ENCODE results near the gene ZIC1. TPM values are rescaled to one million over a fixed set of nuclear protein-coding genes. Genes with fewer than 3 reads are reported as not detected.
A peak's percentile ranks its signal among the peaks of the same experiment; 100 is the strongest.

Gene ZIC1
- total and polyA plus RNA-seq, 7 experiments from 2014 or later: not detected

DNA sequence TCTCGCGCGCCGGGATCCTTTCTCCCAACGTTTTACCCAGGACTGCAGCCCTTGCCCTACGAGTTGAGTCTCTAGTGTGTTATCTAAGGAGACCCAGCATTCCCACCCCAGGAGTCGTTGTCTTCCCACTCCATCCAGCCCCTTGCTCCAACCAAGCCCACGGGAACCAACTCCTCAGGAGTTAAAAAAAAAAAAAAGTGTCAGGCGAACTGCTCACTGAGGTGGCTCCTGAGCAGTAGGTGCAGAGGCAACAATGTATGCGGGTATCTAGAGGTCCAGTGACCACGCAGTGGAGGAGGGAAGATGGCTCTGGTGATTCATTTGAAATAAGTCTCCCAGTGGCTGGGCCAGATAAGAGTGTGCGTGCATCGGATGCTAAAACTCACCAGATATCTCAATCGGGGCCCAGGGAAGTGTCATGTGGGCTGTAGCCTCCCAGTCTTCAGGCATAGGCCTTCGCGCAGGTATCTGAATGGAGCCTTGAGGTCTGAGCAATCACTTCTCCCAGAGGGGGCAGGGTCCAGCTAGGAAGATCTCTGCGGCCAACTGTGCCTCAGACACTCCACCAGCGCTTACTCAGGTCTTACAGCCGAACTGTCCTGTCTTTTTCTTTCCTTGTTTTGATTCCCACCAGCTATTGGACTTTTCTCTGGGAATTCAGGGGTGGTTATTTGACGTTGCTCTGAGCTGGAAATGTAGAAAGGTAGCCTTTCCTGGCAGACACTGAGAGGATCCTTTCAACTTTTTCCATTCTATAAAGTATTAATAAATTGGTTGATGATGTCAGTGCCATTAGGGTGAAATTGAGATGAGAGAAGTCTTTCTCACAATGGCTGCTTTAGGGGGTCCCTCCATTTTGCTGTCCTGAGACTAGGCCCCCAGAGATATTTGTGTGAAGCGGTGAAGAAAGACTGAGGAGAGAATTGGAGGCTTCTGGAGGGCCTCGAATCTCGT lies 23.8 kb upstream of the ZIC1 start:
- ATAC-seq (no peak), DNase-seq (no peak)
- Mint-ChIP-seq H3K9me3 (peaks cover 0 to 69% (median 21%) of the 10 kb centered on the region in 11 donors), H3K4me1 (peaks cover 0 to 3% (median 0%) of the 10 kb centered on the region in 7 donors), H3K27ac (peak overlapping the region in 1 of 9 donors; percentile 65), H3K4me3 (no peak overlapping the region), H3K36me3 (peaks cover 0 to 28% (median 2%) of the 10 kb centered on the region in 5 donors), H3K27me3 (peaks cover 84 to 94% (median 91%) of the 10 kb centered on the region in 5 donors)
- Histone ChIP-seq H3K36me3 (ENCODE audit: control insufficient read depth in 2 of 3, insufficient read depth in 3 of 3, low read length in 3 of 3) (no peaks in the 10 kb centered on the region), H3K4me1 (ENCODE audit: control insufficient read depth in 2 of 2, insufficient read depth in 2 of 2, low read length in 2 of 2) (no peaks in the 10 kb centered on the region), H3K4me3 (ENCODE audit: low read length) (no peak overlapping the region), H3K27me3 (ENCODE audit: control insufficient read depth in 2 of 2, insufficient read depth in 2 of 2, low read length in 2 of 2) (peaks cover 0 to 8% of the 10 kb centered on the region in 2 donors), H3K27ac (ENCODE audit: low read depth, low read length) (no peak overlapping the region), H3K9me3 (ENCODE audit: control insufficient read depth in 2 of 3, low read length in 3 of 3) (peaks cover 0 to 4% (median 0%) of the 10 kb centered on the region in 3 experiments)
- POLR2A ChIA-PET: no interaction called here
- intact Hi-C loops (cut with micrococcal nuclease): no loop called here
- CTCF ChIA-PET: no interaction called here

DNA sequence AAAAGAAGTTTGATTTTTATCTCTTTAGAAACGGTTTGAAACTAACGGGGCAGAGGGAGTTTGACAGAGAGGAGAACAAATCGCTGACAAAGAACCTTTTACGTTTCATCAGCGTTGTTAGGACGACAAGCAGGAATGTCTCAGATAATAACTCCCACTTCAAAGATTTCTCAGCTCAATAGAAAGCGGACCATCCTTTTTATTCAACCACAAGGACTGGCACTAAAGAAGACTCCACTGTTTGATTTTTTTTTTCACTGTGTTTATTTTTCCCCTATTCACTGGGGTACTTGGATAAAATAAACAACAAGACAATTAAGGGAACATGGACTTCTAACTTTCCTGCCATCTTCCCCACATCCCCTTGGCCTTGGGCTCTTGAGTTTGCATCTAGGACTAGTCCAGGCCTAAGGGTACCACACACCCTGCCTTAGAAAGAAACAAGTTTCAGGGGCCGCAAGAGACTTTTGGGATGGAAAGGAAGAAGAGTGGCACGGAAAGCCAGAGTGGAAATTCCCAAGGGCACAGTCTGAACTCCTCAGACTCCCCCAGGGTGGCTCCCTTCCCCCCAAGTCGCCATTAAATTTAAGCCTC lies 21.8 kb upstream of the ZIC1 start:
- ATAC-seq (no peak), DNase-seq (no peak)
- peak overlapping the region in 1 of 9 donors; percentile 55 for H3K27ac Mint-ChIP-seq
- Histone ChIP-seq H3K27ac (ENCODE audit: low read depth, low read length) (no peak overlapping the region), H3K36me3 (ENCODE audit: control insufficient read depth in 2 of 3, insufficient read depth in 3 of 3, low read length in 3 of 3) (no peaks in the 10 kb centered on the region), H3K9me3 (ENCODE audit: control insufficient read depth in 2 of 3, low read length in 3 of 3) (peaks cover 0 to 15% (median 0%) of the 10 kb centered on the region in 3 experiments), H3K4me3 (ENCODE audit: low read length) (no peak overlapping the region), H3K4me1 (ENCODE audit: control insufficient read depth in 2 of 2, insufficient read depth in 2 of 2, low read length in 2 of 2) (no peaks in the 10 kb centered on the region), H3K27me3 (ENCODE audit: control insufficient read depth in 2 of 2, insufficient read depth in 2 of 2, low read length in 2 of 2) (peaks cover 0 to 9% of the 10 kb centered on the region in 2 donors)
- H3K27me3 Mint-ChIP-seq: peaks cover 76 to 94% (median 91%) of the 10 kb centered on the region in 5 donors
- POLR2A ChIA-PET: no interaction called here
- peaks cover 0 to 28% (median 2%) of the 10 kb centered on the region in 5 donors for H3K36me3 Mint-ChIP-seq
- H3K4me3 Mint-ChIP-seq: no peak overlapping the region
- H3K9me3 Mint-ChIP-seq: peaks cover 0 to 62% (median 21%) of the 10 kb centered on the region in 11 donors
- intact Hi-C loops (cut with micrococcal nuclease): no loop called here
- H3K4me1 Mint-ChIP-seq: peaks cover 0 to 3% (median 0%) of the 10 kb centered on the region in 7 donors
- CTCF ChIA-PET: no interaction called here

GRCh38 chr3:147387885-147388699 lies 21.1 kb upstream of the ZIC1 start:
- no peak for DNase-seq
- no peak for ATAC-seq
- no peaks in the 10 kb centered on the region for H3K4me1 ChIP-seq (ENCODE audit: control insufficient read depth in 2 of 2, insufficient read depth in 2 of 2, low read length in 2 of 2)
- peak overlapping the region in 1 of 10 donors; percentile 30 for H3K4me3 Mint-ChIP-seq
- peak overlapping the region in 1 of 9 donors; percentile 68 for H3K27ac Mint-ChIP-seq
- H3K4me1 Mint-ChIP-seq: peaks cover 0 to 3% (median 0%) of the 10 kb centered on the region in 7 donors
- peaks cover 0 to 17% of the 10 kb centered on the region in 2 donors for H3K27me3 ChIP-seq (ENCODE audit: control insufficient read depth in 2 of 2, insufficient read depth in 2 of 2, low read length in 2 of 2)
- H3K4me3 ChIP-seq (ENCODE audit: low read length): no peak overlapping the region
- CTCF ChIA-PET: no interaction called here
- intact Hi-C loops (cut with micrococcal nuclease): loop anchor here in 1 of 2 donors (2.0 kb wide), 2 partner anchors 31 to 35 kb away; no protein-coding TSS in a partner anchor
- peaks cover 0 to 64% (median 18%) of the 10 kb centered on the region in 11 donors for H3K9me3 Mint-ChIP-seq
- POLR2A ChIA-PET: no interaction called here
- no peaks in the 10 kb centered on the region for H3K36me3 ChIP-seq (ENCODE audit: control insufficient read depth in 2 of 3, insufficient read depth in 3 of 3, low read length in 3 of 3)
- peaks cover 79 to 95% (median 88%) of the 10 kb centered on the region in 5 donors for H3K27me3 Mint-ChIP-seq
- peaks cover 0 to 28% (median 2%) of the 10 kb centered on the region in 5 donors for H3K36me3 Mint-ChIP-seq
- H3K9me3 ChIP-seq (ENCODE audit: control insufficient read depth in 2 of 3, low read length in 3 of 3): peaks cover 0 to 15% (median 0%) of the 10 kb centered on the region in 3 experiments
- H3K27ac ChIP-seq (ENCODE audit: low read depth, low read length): no peak overlapping the region

DNA sequence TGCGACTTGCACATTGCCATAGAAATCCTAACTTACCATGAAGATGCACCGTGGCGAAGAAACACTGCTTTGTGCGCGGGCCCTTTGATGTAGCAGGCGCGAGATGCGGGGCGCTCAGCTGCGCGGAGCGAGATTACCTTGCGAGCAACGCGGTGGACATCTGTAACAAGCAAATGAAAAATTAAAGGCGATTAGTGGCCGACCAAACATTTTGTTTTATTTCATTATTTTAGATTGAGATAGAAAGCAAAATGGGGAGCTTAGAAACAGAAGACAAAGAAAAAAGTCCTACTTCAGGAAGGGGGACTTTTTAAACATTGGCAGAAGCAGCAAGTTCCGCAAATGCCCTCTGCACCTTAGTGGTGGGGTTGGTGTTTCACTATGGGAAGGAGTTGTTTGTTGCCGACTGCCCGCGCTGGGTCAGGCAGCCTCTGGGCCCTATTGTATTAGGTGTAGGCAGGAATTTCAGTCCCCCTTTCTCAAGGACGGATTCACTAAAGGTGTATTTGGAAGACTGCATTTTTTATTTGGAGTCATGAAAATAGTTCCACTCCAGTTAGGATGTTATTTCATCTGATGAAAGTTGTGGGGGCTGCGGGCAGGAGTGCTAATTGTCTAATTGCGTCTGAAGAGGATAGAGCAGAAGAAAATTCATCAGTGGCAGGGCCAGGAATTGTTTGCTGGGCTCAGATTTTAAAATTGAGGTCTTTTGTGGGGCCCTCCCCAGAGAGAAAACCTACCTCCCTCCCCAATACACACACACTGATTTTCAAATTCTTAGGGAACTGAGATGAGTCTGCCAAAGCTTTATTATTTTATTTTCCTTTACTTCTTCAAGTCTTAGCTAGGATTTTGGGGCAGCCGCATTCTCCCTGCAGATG lies 20.2 kb upstream of the ZIC1 start:
- Mint-ChIP-seq H3K9me3 (peaks cover 0 to 61% (median 18%) of the 10 kb centered on the region in 11 donors), H3K36me3 (peaks cover 0 to 28% (median 2%) of the 10 kb centered on the region in 5 donors), H3K4me1 (peaks cover 0 to 4% (median 2%) of the 10 kb centered on the region in 7 donors), H3K27me3 (peaks cover 74 to 92% (median 83%) of the 10 kb centered on the region in 5 donors), H3K4me3 (no peak overlapping the region), H3K27ac (peak overlapping the region in 1 of 9 donors; percentile 68)
- H3K4me1 ChIP-seq (ENCODE audit: control insufficient read depth in 2 of 2, insufficient read depth in 2 of 2, low read length in 2 of 2): no peaks in the 10 kb centered on the region
- intact Hi-C loops (cut with micrococcal nuclease): loop anchor here in 1 of 2 donors (2.0 kb wide), 2 partner anchors 32 to 34 kb away; no protein-coding TSS in a partner anchor
- H3K9me3 ChIP-seq (ENCODE audit: control insufficient read depth in 2 of 3, low read length in 3 of 3): peaks cover 0 to 15% (median 0%) of the 10 kb centered on the region in 3 experiments
- ATAC-seq (no peak), DNase-seq (no peak)
- H3K4me3 ChIP-seq (ENCODE audit: low read length): no peak overlapping the region
- peaks cover 0 to 20% of the 10 kb centered on the region in 2 donors for H3K27me3 ChIP-seq (ENCODE audit: control insufficient read depth in 2 of 2, insufficient read depth in 2 of 2, low read length in 2 of 2)
- CTCF ChIA-PET: no interaction called here
- no peaks in the 10 kb centered on the region for H3K36me3 ChIP-seq (ENCODE audit: control insufficient read depth in 2 of 3, insufficient read depth in 3 of 3, low read length in 3 of 3)
- no peak overlapping the region for H3K27ac ChIP-seq (ENCODE audit: low read depth, low read length)
- POLR2A ChIA-PET: no interaction called here

GRCh38 chr3:147389717-147390116 lies 19.4 kb upstream of the ZIC1 start:
- DNase-seq: no peak
- Mint-ChIP-seq H3K4me3 (no peak overlapping the region), H3K27me3 (peaks cover 75 to 92% (median 83%) of the 10 kb centered on the region in 5 donors), H3K9me3 (peaks cover 0 to 56% (median 18%) of the 10 kb centered on the region in 11 donors), H3K36me3 (peaks cover 0 to 28% (median 2%) of the 10 kb centered on the region in 5 donors), H3K27ac (peak overlapping the region in 1 of 9 donors; percentile 38), H3K4me1 (peaks cover 0 to 8% (median 4%) of the 10 kb centered on the region in 7 donors)
- intact Hi-C loops (cut with micrococcal nuclease): loop anchor here in 1 of 2 donors (2.0 kb wide), 2 partner anchors 33 kb away; no protein-coding TSS in a partner anchor
- peaks cover 0 to 20% of the 10 kb centered on the region in 2 donors for H3K27me3 ChIP-seq (ENCODE audit: control insufficient read depth in 2 of 2, insufficient read depth in 2 of 2, low read length in 2 of 2)
- POLR2A ChIA-PET: no interaction called here
- no peaks in the 10 kb centered on the region for H3K4me1 ChIP-seq (ENCODE audit: control insufficient read depth in 2 of 2, insufficient read depth in 2 of 2, low read length in 2 of 2)
- no peaks in the 10 kb centered on the region for H3K36me3 ChIP-seq (ENCODE audit: control insufficient read depth in 2 of 3, insufficient read depth in 3 of 3, low read length in 3 of 3)
- H3K27ac ChIP-seq (ENCODE audit: low read depth, low read length): no peak overlapping the region
- CTCF ChIA-PET: no interaction called here
- H3K4me3 ChIP-seq (ENCODE audit: low read length): no peak overlapping the region
- no peak for ATAC-seq
- peaks cover 0 to 15% (median 0%) of the 10 kb centered on the region in 3 experiments for H3K9me3 ChIP-seq (ENCODE audit: control insufficient read depth in 2 of 3, low read length in 3 of 3)
